Right lobe of liver (tissue), 4 donors: ENCODE data around the gene FSTL4.

Experiments used
- POLR2A ChIP-seq: fragments of 450-650 bp; IDR thresholded peaks from one replicate; pipeline ENCODE4 v1.6.1; 2017; ENCODE audit warnings: antibody characterized with exemption, mild to moderate bottlenecking
- TF ChIP-seq, protein P1 (sequence below), 4 donors: fragments of 200-600 bp in 3 of 4; fragments of 450-650 bp in 1 of 4; IDR thresholded peaks; one replicate each; pipeline versions ENCODE4 v1.5.1 to v1.8.0; 2016 to 2022; ENCODE audit warnings: antibody characterized with exemption in 4 of 4, mild to moderate bottlenecking in 2 of 4
- donor health status: DM: no; HTN: no; CAD: no.
- donor health status: DM: no; HTN: no; CAD: no.
- donor health status: DM: no; HTN: yes; CAD: no.

DNA sequence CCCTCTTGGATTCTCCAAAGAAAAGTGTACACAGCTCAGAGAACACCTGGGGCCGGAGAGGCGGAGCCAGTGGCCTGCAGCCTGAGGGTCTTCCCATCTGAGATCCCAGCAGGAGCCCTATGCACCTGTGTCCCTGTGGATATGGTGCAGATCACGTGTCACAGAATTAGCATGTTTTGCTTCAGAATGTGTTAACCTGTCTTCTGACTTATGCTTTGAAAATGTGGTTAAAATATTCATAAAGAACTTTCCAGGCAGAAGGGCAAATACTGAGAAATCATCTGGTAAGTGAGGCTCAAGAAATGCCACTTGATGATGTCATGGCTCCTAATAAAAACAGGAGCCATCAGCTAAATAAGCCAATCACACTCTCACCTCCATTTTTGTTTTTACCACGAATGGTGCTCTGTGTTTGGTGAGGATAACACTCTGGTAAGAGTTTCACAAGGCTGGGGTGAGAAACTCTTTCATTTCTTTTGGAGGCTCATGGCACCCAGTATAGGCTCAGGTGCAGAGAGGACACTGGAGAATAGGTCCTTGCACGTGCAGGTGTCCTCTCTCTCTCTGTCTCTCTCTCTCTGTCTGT lies 279.8 kb downstream of the FSTL4 start:
- TF ChIP-seq, protein P1, sequence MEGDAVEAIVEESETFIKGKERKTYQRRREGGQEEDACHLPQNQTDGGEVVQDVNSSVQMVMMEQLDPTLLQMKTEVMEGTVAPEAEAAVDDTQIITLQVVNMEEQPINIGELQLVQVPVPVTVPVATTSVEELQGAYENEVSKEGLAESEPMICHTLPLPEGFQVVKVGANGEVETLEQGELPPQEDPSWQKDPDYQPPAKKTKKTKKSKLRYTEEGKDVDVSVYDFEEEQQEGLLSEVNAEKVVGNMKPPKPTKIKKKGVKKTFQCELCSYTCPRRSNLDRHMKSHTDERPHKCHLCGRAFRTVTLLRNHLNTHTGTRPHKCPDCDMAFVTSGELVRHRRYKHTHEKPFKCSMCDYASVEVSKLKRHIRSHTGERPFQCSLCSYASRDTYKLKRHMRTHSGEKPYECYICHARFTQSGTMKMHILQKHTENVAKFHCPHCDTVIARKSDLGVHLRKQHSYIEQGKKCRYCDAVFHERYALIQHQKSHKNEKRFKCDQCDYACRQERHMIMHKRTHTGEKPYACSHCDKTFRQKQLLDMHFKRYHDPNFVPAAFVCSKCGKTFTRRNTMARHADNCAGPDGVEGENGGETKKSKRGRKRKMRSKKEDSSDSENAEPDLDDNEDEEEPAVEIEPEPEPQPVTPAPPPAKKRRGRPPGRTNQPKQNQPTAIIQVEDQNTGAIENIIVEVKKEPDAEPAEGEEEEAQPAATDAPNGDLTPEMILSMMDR (IDR thresholded peaks at IDR 0.05): no peak
- no peak for TF ChIP-seq POLR2A
